SK-N-SH (cell line): ENCODE results near the gene FAM163A. TPM values are rescaled to one million over a fixed set of nuclear protein-coding genes. Genes with fewer than 3 reads are reported as not detected.
A peak's percentile ranks its signal among the peaks of the same experiment; 100 is the strongest.

Source experiments
- CTCF ChIA-PET: fragments of 300-600, 350-600 bp; formaldehyde crosslinking; extraction: SDS; loops from one replicate; lab custom pipeline; 2021; lab: Yijun Ruan, JAX
- POLR2A ChIA-PET: fragments of 350-600 bp; sonication (Branson Sonifier 250); formaldehyde crosslinking; extraction: SDS; loops from one replicate; lab custom pipeline; 2020; ENCODE audit warnings: antibody characterized with exemption, inconsistent platforms; lab: Yijun Ruan, JAX
- DNase-seq: peaks from one replicate; pipeline ENCODE4 v3.0.0; 2012
- H2AFZ ChIP-seq: fragments of 200-600 bp; sonication (generic); 2 replicates; pipeline ENCODE4 v1.8.1; 2016; ENCODE audit warnings: antibody characterized with exemption, mild to moderate bottlenecking, low read depth
- H3F3A ChIP-seq: fragments of 200-600 bp; sonication (generic); replicated peaks from 2 replicates; pipeline ENCODE3; 2016; ENCODE audit warnings: antibody characterized with exemption, mild to moderate bottlenecking; ENCODE audit not compliant: insufficient read depth
- H3K27ac ChIP-seq, 2 experiments: fragments of 200-500 bp in 1 of 2; fragments of 200-600 bp in 1 of 2; sonication (Bioruptor generic) in 1 of 2; sonication (generic), shearing (Covaris generic) in 1 of 2; 2 replicates each; pipeline versions ENCODE4 v1.5.1 to v1.6.1; 2014 to 2016; ENCODE audit warnings: low read depth in 2 of 2, inconsistent platforms in 1 of 2, low read length in 1 of 2, mild to moderate bottlenecking in 1 of 2, mixed read lengths in 1 of 2
- H3K27me3 ChIP-seq: fragments of 200-600 bp; sonication (generic), shearing (Covaris generic); 2 replicates; pipeline ENCODE4 v1.6.1; 2016; ENCODE audit warnings: mixed run types; ENCODE audit not compliant: insufficient read depth
- H3K36me3 ChIP-seq, 2 experiments: fragments of 200-500 bp in 1 of 2; fragments of 200-600 bp in 1 of 2; sonication (Bioruptor generic) in 1 of 2; sonication (generic) in 1 of 2; replicated peaks in 1 of 2; 2 replicates each; pipeline versions ENCODE3 to v1.5.1; 2014 to 2016; ENCODE audit warnings: low read length in 1 of 2, mild to moderate bottlenecking in 1 of 2; ENCODE audit not compliant: insufficient read depth in 2 of 2, control insufficient read depth in 1 of 2
- H3K4me1 ChIP-seq, 2 experiments: fragments of 200-500 bp in 1 of 2; fragments of 200-600 bp in 1 of 2; sonication (Bioruptor generic) in 1 of 2; sonication (generic), shearing (Covaris generic) in 1 of 2; 2 replicates each; pipeline versions ENCODE4 v1.5.1 to v1.6.1; 2014 to 2016; ENCODE audit warnings: low read depth in 1 of 2, low read length in 1 of 2, mixed run types in 1 of 2; ENCODE audit not compliant: insufficient read depth in 2 of 2, control insufficient read depth in 1 of 2
- H3K4me2 ChIP-seq: fragments of 200-600 bp; sonication (generic), shearing (Covaris generic); 2 replicates; pipeline ENCODE4 v1.6.1; 2017; ENCODE audit warnings: mixed run types
- H3K4me3 ChIP-seq, 2 experiments: fragments of 200-500 bp in 1 of 2; fragments of 200-600 bp in 1 of 2; sonication (Bioruptor generic) in 1 of 2; sonication (generic), shearing (Covaris generic) in 1 of 2; 2 replicates each; pipeline versions ENCODE4 v1.5.1 to v1.8.1; 2014 to 2016; ENCODE audit warnings: low read depth in 2 of 2, inconsistent platforms in 1 of 2, low read length in 1 of 2, mild to moderate bottlenecking in 1 of 2, mixed read lengths in 1 of 2, moderate library complexity in 1 of 2
- H3K79me2 ChIP-seq: fragments of 200-600 bp; sonication (generic); 2 replicates; pipeline ENCODE4 v1.8.1; 2017; ENCODE audit warnings: mild to moderate bottlenecking; ENCODE audit not compliant: insufficient read depth
- H3K9ac ChIP-seq: fragments of 200-600 bp; sonication (generic); 2 replicates; pipeline ENCODE4 v1.6.1; 2017; ENCODE audit warnings: mixed run types
- H3K9me2 ChIP-seq: fragments of 200-600 bp; sonication (generic); 2 replicates; pipeline ENCODE4 v1.6.1; 2017; ENCODE audit warnings: mixed run types
- H3K9me3 ChIP-seq: fragments of 200-600 bp; sonication (generic); 2 replicates; pipeline ENCODE4 v1.6.1; 2017; ENCODE audit warnings: mixed run types, mild to moderate bottlenecking, moderate library complexity
- H4K20me1 ChIP-seq: fragments of 200-600 bp; sonication (generic); 2 replicates; pipeline ENCODE4 v1.6.1; 2017; ENCODE audit warnings: mild to moderate bottlenecking, mixed run types; ENCODE audit not compliant: insufficient read depth
- ELF1 ChIP-seq: IDR thresholded peaks from 2 replicates; pipeline ENCODE4 v1.4.0; 2012
- FOXJ3 ChIP-seq: sonication (generic); formaldehyde crosslinking; IDR thresholded peaks from 2 replicates; pipeline ENCODE4 v1.5.1; 2020; ENCODE audit warnings: mild to moderate bottlenecking, missing genetic modification reagents
- IRF3 ChIP-seq: fragments of 150-350 bp; IDR thresholded peaks from 2 replicates; pipeline ENCODE4 v1.6.1; 2016; ENCODE audit warnings: mild to moderate bottlenecking, low read depth, low read length
- MEF2A ChIP-seq: IDR thresholded peaks from 2 replicates; pipeline ENCODE4 v1.4.0; 2012; ENCODE audit warnings: low read depth, borderline replicate concordance
- NRF1 ChIP-seq: IDR thresholded peaks from 2 replicates; pipeline ENCODE4 v1.6.1; 2012; ENCODE audit warnings: low read depth, mild to moderate bottlenecking, low read length
- RCOR1 ChIP-seq: fragments of 150-350 bp; IDR thresholded peaks from 2 replicates; pipeline ENCODE4 v1.6.1; 2017; ENCODE audit warnings: antibody characterized with exemption, low read length
- REST ChIP-seq: IDR thresholded peaks from 2 replicates; pipeline ENCODE4 v1.6.1; 2012; ENCODE audit warnings: mild to moderate bottlenecking, low read depth, low read length, moderate library complexity
- SIN3A ChIP-seq: IDR thresholded peaks from 2 replicates; pipeline ENCODE4 v1.6.1; 2012; ENCODE audit warnings: low read depth, mild to moderate bottlenecking, low read length, moderate library complexity, borderline replicate concordance
- SMC3 ChIP-seq: IDR thresholded peaks from 2 replicates; pipeline ENCODE4 v1.6.1; 2012; ENCODE audit warnings: low read depth, low read length, improper control_type of control experiment
- TAF1 ChIP-seq: IDR thresholded peaks from 2 replicates; pipeline ENCODE4 v1.6.1; 2012; ENCODE audit warnings: low read depth, mild to moderate bottlenecking, low read length, moderate library complexity, borderline replicate concordance
- USF1 ChIP-seq: IDR thresholded peaks from 2 replicates; pipeline ENCODE4 v1.4.0; 2012; ENCODE audit warnings: low read depth, borderline replicate concordance
- YY1 ChIP-seq: IDR thresholded peaks from 2 replicates; pipeline ENCODE4 v1.4.0; 2012; ENCODE audit warnings: low read depth, mild to moderate bottlenecking
- WGBS: methylation state at CpG from one replicate; pipeline ENCODE4 v1.1.6; 2017; ENCODE audit warnings: low lambda C conversion rate; 5-methylcytosine and 5-hydroxymethylcytosine counted together
- polyA plus RNA-seq, 3 experiments: library from polyadenylated mRNA; depleted of rRNA; stranded (reverse); fragments of >200 nt; gene quantifications; 2 replicates each; pipeline ENCODE4 v1.2.3, GENCODE V29; 2012
- TF ChIP-seq, protein P1 (sequence below): IDR thresholded peaks from 2 replicates; pipeline ENCODE4 v1.4.0; 2012; ENCODE audit warnings: low read depth, borderline replicate concordance
- TF ChIP-seq, protein P2 (sequence below): IDR thresholded peaks from 2 replicates; pipeline ENCODE4; 2012

Gene FAM163A
- polyA plus RNA-seq, 1 of the 3 experiments (the other 2 are of a cell fraction), result 0.43 TPM

GRCh38 chr1:179812501-179813292 is 69.6 kb downstream of the FAM163A start:
- no peak overlapping the region for H2AFZ ChIP-seq
- no peaks in the 10 kb centered on the region for H4K20me1 ChIP-seq
- DNase-seq, result no peak
- POLR2A ChIA-PET, result interaction anchor here (2.8 kb wide), 1 partner anchor 106 kb away, joined by 14 read pairs; no protein-coding TSS in a partner anchor
- no peak overlapping the region for H3K4me3 ChIP-seq
- H3K9ac ChIP-seq, result no peak overlapping the region
- no peak for TF ChIP-seq REST
- no peak for TF ChIP-seq NRF1
- TF ChIP-seq, all 33 proteins: peak for 0
- Histone ChIP-seq H3K4me1 (peaks cover 0 to 60% of the 10 kb centered on the region in 2 experiments; a peak in 1 of 4 replicates), H3K79me2 (no peaks in the 10 kb centered on the region), H3K36me3 (no peaks in the 10 kb centered on the region), H3K4me2 (no peak overlapping the region), H3K27me3 (peaks cover 10% of the 10 kb centered on the region; the same call in 1 of the 2 replicates), H3F3A (no peaks in the 10 kb centered on the region), H3K27ac (peak overlapping the region in 1 of 2 experiments; percentile 26; a peak in 1 of 4 replicates), H3K9me2 (no peaks in the 10 kb centered on the region), H3K9me3 (no peaks in the 10 kb centered on the region)
- CTCF ChIA-PET, result interaction anchor here (0.6 to 20.9 kb wide), 9 partner anchors 14 to 365 kb away, joined by 3 to 862 read pairs (median 16); no protein-coding TSS in a partner anchor
- whole genome bisulfite sequencing, result 79% methylated on average over 31 of the region's 37 CpGs

DNA sequence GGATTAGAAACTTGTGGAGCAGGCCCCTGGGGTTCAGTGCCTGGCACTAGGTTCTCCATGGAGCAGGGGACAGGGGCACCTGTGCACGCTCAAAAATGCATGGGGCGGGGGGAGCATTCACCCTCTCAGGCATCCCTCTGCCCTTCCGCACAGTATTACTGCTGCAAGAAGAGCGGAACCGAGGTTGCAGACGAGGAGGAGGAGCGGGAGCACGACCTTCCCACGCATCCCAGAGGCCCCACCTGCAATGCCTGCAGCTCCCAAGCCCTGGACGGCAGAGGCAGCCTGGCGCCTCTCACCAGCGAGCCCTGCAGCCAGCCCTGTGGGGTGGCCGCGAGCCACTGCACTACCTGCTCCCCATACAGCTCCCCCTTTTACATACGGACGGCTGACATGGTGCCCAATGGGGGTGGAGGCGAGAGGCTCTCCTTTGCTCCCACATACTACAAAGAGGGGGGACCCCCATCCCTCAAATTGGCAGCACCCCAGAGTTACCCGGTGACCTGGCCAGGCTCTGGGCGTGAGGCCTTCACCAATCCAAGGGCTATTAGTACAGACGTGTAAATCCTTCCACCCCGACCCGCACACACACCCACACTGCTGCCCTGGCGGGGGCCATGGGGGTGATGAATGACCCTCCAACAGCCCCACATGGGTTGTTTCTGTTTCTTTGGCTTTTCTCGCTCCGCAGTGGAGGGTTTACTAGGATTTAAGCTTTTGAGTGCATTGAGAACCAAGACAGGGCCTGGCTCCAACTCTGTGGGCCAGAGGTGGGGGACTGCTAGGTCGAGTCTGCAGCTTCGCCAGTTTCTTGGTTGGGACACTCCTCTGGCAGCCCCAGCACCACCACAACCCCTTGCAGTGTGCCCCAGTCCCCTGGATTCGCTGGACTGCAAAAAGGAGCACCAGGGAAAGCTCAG is 70.8 kb downstream of the FAM163A start:
- no peaks in the 10 kb centered on the region for H3K36me3 ChIP-seq
- H3F3A ChIP-seq, result no peaks in the 10 kb centered on the region
- no peak overlapping the region for H2AFZ ChIP-seq
- H4K20me1 ChIP-seq, result no peaks in the 10 kb centered on the region
- 63% methylated on average over 12 of the region's 28 CpGs for WGBS
- H3K79me2 ChIP-seq, result no peaks in the 10 kb centered on the region
- no peak overlapping the region for H3K9ac ChIP-seq
- no peak overlapping the region for H3K4me3 ChIP-seq
- H3K4me1 ChIP-seq, result peaks cover 0 to 59% of the 10 kb centered on the region in 2 experiments; a peak in 1 of 4 replicates
- no peak overlapping the region for H3K4me2 ChIP-seq
- peaks cover 10% of the 10 kb centered on the region; the same call in 1 of the 2 replicates for H3K27me3 ChIP-seq
- DNase-seq, result no peak
- ChIA-PET CTCF (interaction anchor here (0.5 to 20.9 kb wide), 56 partner anchors 8 to 1274 kb away, joined by 3 to 862 read pairs (median 10); partner anchors contain the start of genes FAM163A, TDRD5 and TOR1AIP1), POLR2A (interaction anchor here (1.0 to 2.8 kb wide), 7 partner anchors 19 to 108 kb away, joined by 3 to 14 read pairs (median 4); no protein-coding TSS in a partner anchor)
- no peaks in the 10 kb centered on the region for H3K9me2 ChIP-seq
- H3K27ac ChIP-seq, result peak overlapping the region in 1 of 2 experiments; percentile 1; a peak in 1 of 4 replicates
- H3K9me3 ChIP-seq, result no peaks in the 10 kb centered on the region
- TF ChIP-seq, protein P1, sequence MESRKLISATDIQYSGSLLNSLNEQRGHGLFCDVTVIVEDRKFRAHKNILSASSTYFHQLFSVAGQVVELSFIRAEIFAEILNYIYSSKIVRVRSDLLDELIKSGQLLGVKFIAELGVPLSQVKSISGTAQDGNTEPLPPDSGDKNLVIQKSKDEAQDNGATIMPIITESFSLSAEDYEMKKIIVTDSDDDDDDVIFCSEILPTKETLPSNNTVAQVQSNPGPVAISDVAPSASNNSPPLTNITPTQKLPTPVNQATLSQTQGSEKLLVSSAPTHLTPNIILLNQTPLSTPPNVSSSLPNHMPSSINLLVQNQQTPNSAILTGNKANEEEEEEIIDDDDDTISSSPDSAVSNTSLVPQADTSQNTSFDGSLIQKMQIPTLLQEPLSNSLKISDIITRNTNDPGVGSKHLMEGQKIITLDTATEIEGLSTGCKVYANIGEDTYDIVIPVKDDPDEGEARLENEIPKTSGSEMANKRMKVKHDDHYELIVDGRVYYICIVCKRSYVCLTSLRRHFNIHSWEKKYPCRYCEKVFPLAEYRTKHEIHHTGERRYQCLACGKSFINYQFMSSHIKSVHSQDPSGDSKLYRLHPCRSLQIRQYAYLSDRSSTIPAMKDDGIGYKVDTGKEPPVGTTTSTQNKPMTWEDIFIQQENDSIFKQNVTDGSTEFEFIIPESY, result no peak
- TF ChIP-seq YY1 (no peak), ELF1 (no peak), TAF1 (no peak), USF1 (no peak), SIN3A (no peak), FOXJ3 (CRISPR knock-in tag) (no peak), SMC3 (no peak), RCOR1 (no peak), MEF2A (no peak), IRF3 (no peak)
- TF ChIP-seq, protein P2, sequence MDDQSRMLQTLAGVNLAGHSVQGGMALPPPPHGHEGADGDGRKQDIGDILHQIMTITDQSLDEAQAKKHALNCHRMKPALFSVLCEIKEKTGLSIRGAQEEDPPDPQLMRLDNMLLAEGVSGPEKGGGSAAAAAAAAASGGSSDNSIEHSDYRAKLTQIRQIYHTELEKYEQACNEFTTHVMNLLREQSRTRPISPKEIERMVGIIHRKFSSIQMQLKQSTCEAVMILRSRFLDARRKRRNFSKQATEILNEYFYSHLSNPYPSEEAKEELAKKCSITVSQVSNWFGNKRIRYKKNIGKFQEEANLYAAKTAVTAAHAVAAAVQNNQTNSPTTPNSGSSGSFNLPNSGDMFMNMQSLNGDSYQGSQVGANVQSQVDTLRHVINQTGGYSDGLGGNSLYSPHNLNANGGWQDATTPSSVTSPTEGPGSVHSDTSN, result no peak
